IPS-18c (cell line): ENCODE data around the gene PLA2G7.
"Not testable (repeated sequence)": the region's sequence is repeated elsewhere in the genome, so short reads cannot be mapped to it uniquely, and the experiment has no call there.

Source experiments
- H3K4me3 ChIP-seq: 2 replicates; pipeline ENCODE4 v1.7.0; 2013; ENCODE audit warnings: low read depth, mild to moderate bottlenecking, low read length, moderate library complexity; ENCODE audit not compliant: insufficient read depth
- H3K9me3 ChIP-seq: one replicate; pipeline ENCODE4 v1.6.1; 2013; ENCODE audit warnings: mild to moderate bottlenecking, low read length, moderate library complexity; ENCODE audit not compliant: control insufficient read depth, insufficient read depth

PLA2G7 gene

GRCh38 chr6:46734867-46735719, at the start of gene PLA2G7:
PLA2G7 (minus strand) TSS chr6:46735375; CDS start chr6:46722891, 12,484 bp downstream.
- peak within 1 kb of the TSS; percentile 73 for H3K4me3 ChIP-seq
- H3K9me3 ChIP-seq: no peaks in the 10 kb centered on the region

- Histone ChIP-seq H3K4me3 (no peak overlapping the region), H3K9me3 (no peaks in the 10 kb centered on the region)
These were observed 49.4 kb upstream of the PLA2G7 start for GRCh38 chr6:46784535-46784934.

- H3K4me3 ChIP-seq: no peak overlapping the region
- no peaks in the 10 kb centered on the region for H3K9me3 ChIP-seq
These were observed 46.6 kb upstream of the PLA2G7 start for GRCh38 chr6:46781478-46782378.

GRCh38 chr6:46777476-46778346, 42.5 kb upstream of the PLA2G7 start:
- Histone ChIP-seq H3K9me3 (no peaks in the 10 kb centered on the region), H3K4me3 (no peak overlapping the region)

- no peak overlapping the region for H3K4me3 ChIP-seq
These were observed 41.0 kb upstream of the PLA2G7 start for GRCh38 chr6:46776070-46776712.

GRCh38 chr6:46774736-46775135, 39.6 kb upstream of the PLA2G7 start:
- not testable (repeated sequence) for H3K4me3 ChIP-seq, H3K9me3 ChIP-seq

More at GRCh38 chr6:46776070-46776712, 41.0 kb upstream of the PLA2G7 start:
- H3K9me3 ChIP-seq: no peaks in the 10 kb centered on the region

GRCh38 chr6:46773201-46773855, 38.2 kb upstream of the PLA2G7 start:
- Histone ChIP-seq H3K9me3 (no peaks in the 10 kb centered on the region), H3K4me3 (no peak overlapping the region)

GRCh38 chr6:46772762-46773161, 37.6 kb upstream of the PLA2G7 start:
- no peaks in the 10 kb centered on the region for H3K9me3 ChIP-seq
- H3K4me3 ChIP-seq: no peak overlapping the region

GRCh38 chr6:46772016-46772415, 36.8 kb upstream of the PLA2G7 start:
- Histone ChIP-seq H3K4me3 (no peak overlapping the region), H3K9me3 (no peaks in the 10 kb centered on the region)

GRCh38 chr6:46764961-46765360, 29.8 kb upstream of the PLA2G7 start:
- Histone ChIP-seq H3K9me3 (no peaks in the 10 kb centered on the region), H3K4me3 (no peak overlapping the region)

- not testable (repeated sequence) for H3K9me3 ChIP-seq, H3K4me3 ChIP-seq
These were observed 29.1 kb upstream of the PLA2G7 start for GRCh38 chr6:46764280-46764679.

GRCh38 chr6:46763466-46763865, 28.3 kb upstream of the PLA2G7 start:
- Histone ChIP-seq H3K4me3 (no peak overlapping the region), H3K9me3 (no peaks in the 10 kb centered on the region)

GRCh38 chr6:46760925-46761324, 25.8 kb upstream of the PLA2G7 start:
- no peaks in the 10 kb centered on the region for H3K9me3 ChIP-seq

GRCh38 chr6:46758960-46759753, 24.0 kb upstream of the PLA2G7 start:
- Histone ChIP-seq H3K9me3 (no peaks in the 10 kb centered on the region), H3K4me3 (no peak overlapping the region)

More at GRCh38 chr6:46760925-46761324, 25.8 kb upstream of the PLA2G7 start:
- no peak overlapping the region for H3K4me3 ChIP-seq

- H3K9me3 ChIP-seq: no peaks in the 10 kb centered on the region
These were observed 22.0 kb upstream of the PLA2G7 start for GRCh38 chr6:46757214-46757596.

More at GRCh38 chr6:46757214-46757596, 22.0 kb upstream of the PLA2G7 start:
- H3K4me3 ChIP-seq: no peak overlapping the region
